ENCODE data around the gene FSD1L. TPM values are rescaled to one million over a fixed set of nuclear protein-coding genes. Genes with fewer than 3 reads are reported as not detected.
A peak's percentile ranks its signal among the peaks of the same experiment; 100 is the strongest.

The FSD1L gene
- total RNA-seq, 1 experiment from 2014 or later: 5.5 TPM

- no peaks in the 10 kb centered on the region for H3K79me2 ChIP-seq (ENCODE audit: insufficient read depth, low read length)
- WGBS (ENCODE audit: extremely low coverage, insufficient read length, low lambda C conversion rate): no CpG with 5 or more reads among the region's 2 CpGs
- H2BK20ac ChIP-seq (ENCODE audit: low read depth, low read length, poor library complexity, severe bottlenecking): no peak overlapping the region
- peaks cover 52 to 64% of the 10 kb centered on the region in 2 experiments for H3K4me1 Mint-ChIP-seq
- TF ChIP-seq CTCF (conservative IDR thresholded peaks at IDR 0.05): no peak
- H2AFZ ChIP-seq (ENCODE audit: low read length): no peak overlapping the region
- H3K4ac ChIP-seq (ENCODE audit: low read depth, low read length): no peak overlapping the region
- H2BK12ac ChIP-seq (ENCODE audit: insufficient read length, low read depth, low read length): no peak overlapping the region
- peaks cover 21% of the 10 kb centered on the region for H3K4me1 ChIP-seq (ENCODE audit: insufficient read depth, low read length)
- no peak overlapping the region for H4K5ac ChIP-seq (ENCODE audit: insufficient read length, low read depth, low read length)
- H2BK15ac ChIP-seq (ENCODE audit: low read depth, low read length): no peak overlapping the region
- H3K18ac ChIP-seq (ENCODE audit: insufficient read length, low read depth, low read length): no peak overlapping the region
- no peak overlapping the region for H3K4me3 Mint-ChIP-seq
- H3K79me1 ChIP-seq (ENCODE audit: insufficient read depth, low read depth, low read length, poor library complexity, severe bottlenecking): no peaks in the 10 kb centered on the region
- no peak overlapping the region for H3K23ac ChIP-seq (ENCODE audit: insufficient read length, low read depth, low read length)
- H3K36me3 Mint-ChIP-seq (ENCODE audit: insufficient read depth in 1 of 3, low read depth in 3 of 3): no peaks in the 10 kb centered on the region; a peak in 1 of 7 replicates
- H4K91ac ChIP-seq (ENCODE audit: insufficient read length, low read depth, low read length): no peak overlapping the region
- H3K9me3 ChIP-seq (ENCODE audit: control insufficient read depth, low read depth, low read length): no peaks in the 10 kb centered on the region
- no peak overlapping the region for H2AK5ac ChIP-seq (ENCODE audit: insufficient read length, low read length)
- H3K23me2 ChIP-seq (ENCODE audit: insufficient read length, low read depth, low read length, poor library complexity, severe bottlenecking): no peaks in the 10 kb centered on the region
- DNase-seq: no peak
- no peaks in the 10 kb centered on the region for H3K27me3 Mint-ChIP-seq (ENCODE audit: low read depth)
- H3K27ac ChIP-seq (ENCODE audit: insufficient read length, low read depth, low read length): no peak overlapping the region
- H4K20me1 ChIP-seq (ENCODE audit: control insufficient read depth, insufficient read depth, insufficient read length): no peaks in the 10 kb centered on the region
- H3K9me3 Mint-ChIP-seq: no peaks in the 10 kb centered on the region
- H3K27ac Mint-ChIP-seq: peak overlapping the region in 2 of 3 experiments; percentile 9 to 80; a peak in 2 of 7 replicates
- H2BK120ac ChIP-seq (ENCODE audit: low read depth, low read length, poor library complexity, severe bottlenecking): no peak overlapping the region
- H3K4me2 ChIP-seq (ENCODE audit: insufficient read depth, insufficient read length, low read length): no peak overlapping the region
- no peak overlapping the region for H3T11ph ChIP-seq (ENCODE audit: low read length)
- H2BK5ac ChIP-seq (ENCODE audit: insufficient read length, low read length): no peak overlapping the region
- H3K56ac ChIP-seq (ENCODE audit: insufficient read length, low read depth, low read length): no peak overlapping the region
- H4K8ac ChIP-seq (replicated peaks; ENCODE audit: insufficient read length, low read depth, low read length): no peak overlapping the region
- H3K14ac ChIP-seq (ENCODE audit: insufficient read depth, low read length): no peak overlapping the region
- no peaks in the 10 kb centered on the region for H3K27me3 ChIP-seq (ENCODE audit: insufficient read depth, low read length)
- H3K9ac ChIP-seq (ENCODE audit: extremely low read depth, insufficient read length, low read length): no peak overlapping the region
Observed at GRCh38 chr9:105399117-105399516, 48.7 kb upstream of the FSD1L start.

Measured in H9 (cell line).